Measurements from ENCODE around the gene DNAJC6. TPM values are rescaled to one million over a fixed set of nuclear protein-coding genes. Genes with fewer than 3 reads are reported as not detected.

The DNAJC6 gene
- total and polyA plus RNA-seq, 12 donors: 0.88 to 10.5 (median 5.2) TPM

DNA sequence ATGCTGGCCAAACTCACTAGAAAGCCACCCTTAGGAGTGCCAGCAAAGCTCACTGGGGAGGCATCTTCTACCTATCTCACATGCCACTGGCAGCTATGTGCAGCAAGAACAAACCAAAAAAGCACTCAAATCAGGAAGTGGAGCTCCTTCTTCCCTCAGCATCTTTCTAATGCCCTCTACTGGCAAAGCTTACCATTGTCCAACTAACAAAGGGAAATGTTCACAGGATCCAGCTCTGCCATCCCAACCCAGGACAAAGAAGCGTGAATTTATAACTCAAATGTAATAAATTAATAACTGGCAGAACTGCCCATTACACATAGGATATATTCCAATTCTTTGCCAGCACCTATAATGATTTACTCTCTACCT, 150.0 kb downstream of the DNAJC6 start:
- peaks cover 0 to 15% (median 0%) of the 10 kb centered on the region in 11 donors for H3K9me3 ChIP-seq
- no peaks in the 10 kb centered on the region for H3K27me3 ChIP-seq
- intact Hi-C loops (cut with DNase I): loop anchor here in 1 of 10 donors (10.0 kb wide), 1 partner anchor 225 kb away; no protein-coding TSS in a partner anchor
- WGBS, 2 donors: 79 to 88% methylated on average over 1 of the region's 1 CpG
- H3K4me1 ChIP-seq: no peaks in the 10 kb centered on the region
- H3K27ac ChIP-seq: no peak overlapping the region
- ATAC-seq: peak in 1 of 8 donors; percentile 8
- no peak for DNase-seq
- H3K36me3 ChIP-seq: no peaks in the 10 kb centered on the region
- no peak overlapping the region for H3K4me3 ChIP-seq
- TF ChIP-seq, protein P1, sequence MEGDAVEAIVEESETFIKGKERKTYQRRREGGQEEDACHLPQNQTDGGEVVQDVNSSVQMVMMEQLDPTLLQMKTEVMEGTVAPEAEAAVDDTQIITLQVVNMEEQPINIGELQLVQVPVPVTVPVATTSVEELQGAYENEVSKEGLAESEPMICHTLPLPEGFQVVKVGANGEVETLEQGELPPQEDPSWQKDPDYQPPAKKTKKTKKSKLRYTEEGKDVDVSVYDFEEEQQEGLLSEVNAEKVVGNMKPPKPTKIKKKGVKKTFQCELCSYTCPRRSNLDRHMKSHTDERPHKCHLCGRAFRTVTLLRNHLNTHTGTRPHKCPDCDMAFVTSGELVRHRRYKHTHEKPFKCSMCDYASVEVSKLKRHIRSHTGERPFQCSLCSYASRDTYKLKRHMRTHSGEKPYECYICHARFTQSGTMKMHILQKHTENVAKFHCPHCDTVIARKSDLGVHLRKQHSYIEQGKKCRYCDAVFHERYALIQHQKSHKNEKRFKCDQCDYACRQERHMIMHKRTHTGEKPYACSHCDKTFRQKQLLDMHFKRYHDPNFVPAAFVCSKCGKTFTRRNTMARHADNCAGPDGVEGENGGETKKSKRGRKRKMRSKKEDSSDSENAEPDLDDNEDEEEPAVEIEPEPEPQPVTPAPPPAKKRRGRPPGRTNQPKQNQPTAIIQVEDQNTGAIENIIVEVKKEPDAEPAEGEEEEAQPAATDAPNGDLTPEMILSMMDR (IDR thresholded peaks at IDR 0.05): peak in 8 of 9 donors; percentile 13 to 58 (median 46)

Other genes with a start within 250 kb of the DNAJC6 start
- gene AK4, start 161.3 kb upstream of the DNAJC6 start, total RNA-seq: 100 to 1,000 TPM; 122 to 179 (median 143) TPM
- gene AK4, start 161.3 kb upstream of the DNAJC6 start, polyA plus RNA-seq: 10 to 100 TPM in 1 of 2 donors, 1 to 10 TPM in 1; 9.9 to 25.1 TPM
- 10 to 100 TPM in 3 of 10 donors, 1 to 10 TPM in 7; 4.0 to 13.4 (median 7.9) TPM for gene LEPR, start 111.1 kb downstream of the DNAJC6 start, total RNA-seq
- gene LEPR, start 111.1 kb downstream of the DNAJC6 start, polyA plus RNA-seq: 1 to 10 TPM; 1.6 to 2.1 TPM
- 10 to 100 TPM; 30.0 to 55.5 (median 40.8) TPM for gene LEPROT, start 111.1 kb downstream of the DNAJC6 start, total RNA-seq
- gene LEPROT, start 111.1 kb downstream of the DNAJC6 start, polyA plus RNA-seq: 10 to 100 TPM; 26.2 to 30.3 TPM

Measured in heart right ventricle (tissue), 16 donors.